Breast epithelium (tissue), 4 donors: ENCODE measurements around the gene TPST1. TPM values are rescaled to one million over a fixed set of nuclear protein-coding genes. Genes with fewer than 3 reads are reported as not detected.

Experiments used
- DNase-seq, 2 donors: peaks; one replicate each; pipeline ENCODE4 v3.0.0-alpha.2; 2019; ENCODE audit warnings: low spot score in 2 of 2
- H3K27ac ChIP-seq, 2 donors: fragments of 200-600 bp; sonication (generic) in 1 of 2; one replicate each; pipeline ENCODE4 v1.5.1; 2016 to 2019; ENCODE audit warnings: mild to moderate bottlenecking in 1 of 2
- H3K27me3 ChIP-seq, 2 donors: fragments of 200-600 bp; sonication (generic) in 1 of 2; one replicate each; pipeline versions ENCODE4 v1.5.1 to v1.6.0; 2017 to 2019; ENCODE audit warnings: control low read depth in 1 of 2, mild to moderate bottlenecking in 1 of 2
- H3K36me3 ChIP-seq: fragments of 200-600 bp; one replicate; pipeline ENCODE4 v1.5.1; 2019
- H3K4me1 ChIP-seq, 2 donors: fragments of 200-600 bp; sonication (generic); one replicate each; pipeline ENCODE4 v1.5.1; 2016 to 2019; ENCODE audit warnings: control low read depth in 1 of 2
- H3K4me3 ChIP-seq, 3 donors: fragments of 200-600 bp; sonication (generic); 1 replicate in 2 of 3; 2 replicates in 1 of 3; pipeline ENCODE4 v1.5.1; 2016 to 2019; ENCODE audit warnings: mild to moderate bottlenecking in 3 of 3, moderate library complexity in 2 of 3
- H3K9me3 ChIP-seq, 2 donors: fragments of 200-600 bp; sonication (generic) in 1 of 2; one replicate each; pipeline ENCODE4 v1.5.1; 2016 to 2019; ENCODE audit warnings: control low read depth in 1 of 2
- POLR2A ChIP-seq: fragments of 450-650 bp; IDR thresholded peaks from one replicate; pipeline ENCODE4 v1.6.1; 2016; ENCODE audit warnings: antibody characterized with exemption, mild to moderate bottlenecking, moderate library complexity
- POLR2AphosphoS5 ChIP-seq, 3 donors: sonication (generic); formaldehyde crosslinking; IDR thresholded peaks; one replicate each; pipeline ENCODE4 v1.6.1; 2017; ENCODE audit warnings: antibody characterized with exemption in 3 of 3
- intact Hi-C: fragments of 100-400 bp; cut with DNase I; formaldehyde crosslinking; loops from one replicate; pipeline ENCODE4 v1.15.1; 2023; ENCODE audit warnings: low total_unique reads
- total RNA-seq, 3 donors: library from RNA; depleted of rRNA; stranded (reverse); fragments of >200 nt; gene quantifications; one replicate each; pipeline ENCODE4 v1.1.0, GENCODE V29; 2016
- TF ChIP-seq, protein P1 (sequence below), 3 donors: fragments of 450-650 bp; IDR thresholded peaks; one replicate each; pipeline ENCODE4 v1.5.1; 2016 to 2017; ENCODE audit warnings: antibody characterized with exemption in 3 of 3, mild to moderate bottlenecking in 3 of 3, moderate library complexity in 3 of 3

Gene TPST1
- total RNA-seq, 3 donors from 2014 or later = 23.2 to 34.4 (median 23.3) TPM

DNA sequence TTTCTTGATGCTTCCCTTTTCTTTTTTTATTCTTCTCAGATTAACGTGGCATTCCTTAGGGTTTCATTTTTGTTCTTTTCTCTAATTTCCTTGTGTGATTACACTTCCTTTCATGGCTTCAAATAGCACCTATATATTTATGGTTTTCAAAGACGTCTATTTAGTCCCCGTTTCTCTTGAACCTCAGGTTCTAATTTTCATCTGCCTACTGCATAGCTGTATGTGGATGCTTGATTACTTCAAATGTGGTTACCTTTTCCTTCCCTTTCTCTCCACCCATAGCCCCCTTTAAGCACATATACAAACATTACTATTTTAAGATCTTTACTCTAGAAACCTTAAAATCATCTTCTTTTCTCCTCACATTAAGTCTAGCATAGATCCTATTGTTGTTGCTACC, 2.4 kb downstream of the TPST1 start:
- DNase-seq = no peak
- Histone ChIP-seq H3K4me3 (no peak overlapping the region), H3K9me3 (no peaks in the 10 kb centered on the region), H3K36me3 (no peaks in the 10 kb centered on the region), H3K27ac (no peak overlapping the region), H3K4me1 (no peaks in the 10 kb centered on the region), H3K27me3 (no peaks in the 10 kb centered on the region)
- intact Hi-C loops = no loop called here
- TF ChIP-seq POLR2AphosphoS5 (IDR thresholded peaks at IDR 0.05) = no peak
- TF ChIP-seq, protein P1, sequence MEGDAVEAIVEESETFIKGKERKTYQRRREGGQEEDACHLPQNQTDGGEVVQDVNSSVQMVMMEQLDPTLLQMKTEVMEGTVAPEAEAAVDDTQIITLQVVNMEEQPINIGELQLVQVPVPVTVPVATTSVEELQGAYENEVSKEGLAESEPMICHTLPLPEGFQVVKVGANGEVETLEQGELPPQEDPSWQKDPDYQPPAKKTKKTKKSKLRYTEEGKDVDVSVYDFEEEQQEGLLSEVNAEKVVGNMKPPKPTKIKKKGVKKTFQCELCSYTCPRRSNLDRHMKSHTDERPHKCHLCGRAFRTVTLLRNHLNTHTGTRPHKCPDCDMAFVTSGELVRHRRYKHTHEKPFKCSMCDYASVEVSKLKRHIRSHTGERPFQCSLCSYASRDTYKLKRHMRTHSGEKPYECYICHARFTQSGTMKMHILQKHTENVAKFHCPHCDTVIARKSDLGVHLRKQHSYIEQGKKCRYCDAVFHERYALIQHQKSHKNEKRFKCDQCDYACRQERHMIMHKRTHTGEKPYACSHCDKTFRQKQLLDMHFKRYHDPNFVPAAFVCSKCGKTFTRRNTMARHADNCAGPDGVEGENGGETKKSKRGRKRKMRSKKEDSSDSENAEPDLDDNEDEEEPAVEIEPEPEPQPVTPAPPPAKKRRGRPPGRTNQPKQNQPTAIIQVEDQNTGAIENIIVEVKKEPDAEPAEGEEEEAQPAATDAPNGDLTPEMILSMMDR (IDR thresholded peaks at IDR 0.05) = no peak
- TF ChIP-seq POLR2A = no peak

DNA sequence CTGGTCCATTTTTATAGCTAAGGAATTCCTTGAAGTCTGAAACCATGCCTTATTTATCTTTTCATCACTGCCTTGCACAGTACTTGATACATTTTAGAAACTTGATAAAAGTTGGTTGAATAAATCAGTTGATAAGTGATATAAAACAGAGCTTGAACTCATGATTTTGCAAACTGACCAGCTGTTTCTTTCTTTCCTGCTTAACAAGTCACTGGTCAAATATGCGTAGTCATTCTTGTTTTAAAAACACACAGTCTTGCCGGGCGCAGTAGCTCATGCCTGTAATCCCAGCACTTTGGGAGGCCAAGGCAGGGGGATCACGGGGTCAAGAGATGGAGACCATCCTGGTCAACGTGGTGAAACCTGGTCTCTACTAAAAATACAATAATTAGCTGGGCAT, 6.3 kb downstream of the TPST1 start:
- H3K9me3 ChIP-seq = no peaks in the 10 kb centered on the region
- peak overlapping the region in 1 of 3 donors; percentile 13 for H3K4me3 ChIP-seq
- no peaks in the 10 kb centered on the region for H3K36me3 ChIP-seq
- intact Hi-C loops = no loop called here
- TF ChIP-seq POLR2A (no peak), POLR2AphosphoS5 (IDR thresholded peaks at IDR 0.05) (no peak)
- TF ChIP-seq, protein P1 (IDR thresholded peaks at IDR 0.05) = no peak
- H3K27ac ChIP-seq = peak overlapping the region in 1 of 2 donors; percentile 72
- no peaks in the 10 kb centered on the region for H3K4me1 ChIP-seq
- DNase-seq = no peak
- H3K27me3 ChIP-seq = no peaks in the 10 kb centered on the region

DNA sequence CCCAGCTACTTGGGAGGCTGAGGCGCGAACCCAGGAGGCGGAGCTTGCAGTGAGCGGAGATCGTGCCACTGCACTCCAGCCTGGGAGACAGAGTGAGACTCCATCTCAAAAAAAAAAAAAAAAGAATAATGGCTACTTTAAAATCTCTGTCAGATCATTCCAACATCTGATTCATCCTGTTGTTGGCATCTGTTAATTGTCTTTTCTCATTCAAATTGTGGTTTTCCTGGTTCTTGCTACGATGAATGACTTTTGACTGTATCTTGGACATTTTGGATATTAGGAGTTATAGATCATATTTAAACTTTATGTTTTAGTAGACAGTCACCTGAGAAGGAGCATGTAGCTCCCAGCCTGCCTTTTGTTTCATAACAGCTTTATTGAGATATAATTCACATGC, 8.5 kb downstream of the TPST1 start:
- no peak for DNase-seq

DNA sequence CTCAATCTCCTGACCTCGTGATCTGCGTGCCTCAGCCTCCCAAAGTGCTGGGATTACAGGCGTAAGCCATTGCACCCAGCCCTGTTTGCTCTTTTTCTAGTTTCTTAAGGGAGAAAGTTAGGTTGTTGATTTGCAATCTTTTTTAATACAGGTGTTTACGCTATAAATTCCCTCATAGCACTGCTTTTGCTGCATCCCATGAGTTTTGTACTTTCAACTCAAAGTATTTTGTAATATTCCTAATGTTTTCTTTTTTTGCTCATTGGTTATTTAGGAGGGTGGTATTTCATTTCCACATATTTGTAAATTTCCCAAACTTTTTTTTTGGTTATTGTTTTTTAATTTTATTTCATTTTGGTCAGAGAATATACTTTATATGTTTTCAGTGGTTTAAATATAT, 11.6 kb downstream of the TPST1 start:
- intact Hi-C loops = no loop called here
- no peaks in the 10 kb centered on the region for H3K4me1 ChIP-seq
- H3K36me3 ChIP-seq = no peaks in the 10 kb centered on the region
- no peak overlapping the region for H3K4me3 ChIP-seq
- TF ChIP-seq POLR2A = no peak
- TF ChIP-seq, protein P1 (IDR thresholded peaks at IDR 0.05) = no peak
- no peak for DNase-seq
- no peaks in the 10 kb centered on the region for H3K9me3 ChIP-seq
- no peak overlapping the region for H3K27ac ChIP-seq
- H3K27me3 ChIP-seq = no peaks in the 10 kb centered on the region

More for the DNA sequence above, 8.5 kb downstream of the TPST1 start:
- Histone ChIP-seq H3K27me3 (no peaks in the 10 kb centered on the region), H3K4me1 (no peaks in the 10 kb centered on the region), H3K36me3 (no peaks in the 10 kb centered on the region), H3K27ac (no peak overlapping the region), H3K9me3 (no peaks in the 10 kb centered on the region), H3K4me3 (no peak overlapping the region)
- TF ChIP-seq POLR2A = no peak
- no peak for TF ChIP-seq POLR2AphosphoS5 (IDR thresholded peaks at IDR 0.05)
- TF ChIP-seq, protein P1 (IDR thresholded peaks at IDR 0.05) = no peak
- intact Hi-C loops = loop anchor here (2.0 kb wide), 1 partner anchor 29 kb away; no protein-coding TSS in a partner anchor

DNA sequence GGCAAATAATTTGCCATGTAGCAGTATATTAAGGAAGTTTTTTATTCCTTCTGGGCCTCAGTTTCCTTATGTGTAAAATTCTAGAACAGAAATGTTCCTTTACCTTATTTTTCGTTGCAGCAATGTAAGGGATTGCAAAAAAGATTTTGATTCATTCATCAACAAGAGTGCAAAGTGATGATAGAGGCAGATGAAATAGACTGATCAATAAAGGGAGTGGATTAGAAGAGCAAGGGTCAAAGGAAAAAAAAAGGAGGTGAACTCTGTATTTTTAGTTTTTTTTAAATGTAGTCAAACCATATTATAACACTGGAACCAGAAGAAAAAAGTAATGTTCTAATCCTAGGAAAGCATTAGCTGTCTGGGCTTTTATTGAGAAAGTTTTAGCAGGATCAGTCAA, 14.7 kb downstream of the TPST1 start:
- no peak for DNase-seq
- Histone ChIP-seq H3K4me3 (no peak overlapping the region), H3K9me3 (no peaks in the 10 kb centered on the region), H3K36me3 (no peaks in the 10 kb centered on the region), H3K27ac (no peak overlapping the region), H3K4me1 (no peaks in the 10 kb centered on the region), H3K27me3 (no peaks in the 10 kb centered on the region)
- intact Hi-C loops = no loop called here
- TF ChIP-seq POLR2AphosphoS5 (IDR thresholded peaks at IDR 0.05) (no peak), POLR2A (no peak)
- TF ChIP-seq, protein P1 (IDR thresholded peaks at IDR 0.05) = no peak
